HG03159 (cell line): ENCODE data around the gene BTBD9.

Experiments used
- ATAC-seq: cut with Tn5 transposase; IDR thresholded peaks from one replicate; pipeline ENCODE4 v1.9.1; 2021; ENCODE audit warnings: mild to moderate bottlenecking, moderate library complexity; ENCODE audit not compliant: unreplicated experiment

The BTBD9 gene

GRCh38 chr6:38169221-38169976, 470.3 kb downstream of the BTBD9 start:
- ATAC-seq: no peak

- no peak for ATAC-seq
Measured at GRCh38 chr6:38168699-38169098, 471.0 kb downstream of the BTBD9 start.

GRCh38 chr6:38168126-38168525, 471.6 kb downstream of the BTBD9 start:
- no peak for ATAC-seq

DNA sequence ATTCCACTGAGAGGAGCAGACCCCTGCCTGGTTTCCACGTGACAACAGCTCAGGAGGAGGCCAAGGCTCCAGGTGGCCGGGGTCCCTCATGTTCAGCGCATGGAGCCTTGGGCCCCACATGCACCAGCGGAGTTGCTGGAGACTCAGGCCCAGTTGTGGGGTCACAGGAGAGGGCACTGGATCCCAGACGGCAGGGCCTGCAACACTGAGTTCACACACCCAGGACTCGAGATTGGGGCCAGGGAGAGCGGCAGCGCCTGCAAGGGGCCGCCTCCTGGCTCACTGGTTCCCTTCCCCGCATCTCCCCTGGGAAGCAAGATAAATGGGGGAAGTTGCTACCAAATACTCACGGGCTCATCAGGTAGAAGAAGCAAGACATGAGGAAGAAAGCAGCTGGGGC, 472.1 kb downstream of the BTBD9 start:
- ATAC-seq: no peak

DNA sequence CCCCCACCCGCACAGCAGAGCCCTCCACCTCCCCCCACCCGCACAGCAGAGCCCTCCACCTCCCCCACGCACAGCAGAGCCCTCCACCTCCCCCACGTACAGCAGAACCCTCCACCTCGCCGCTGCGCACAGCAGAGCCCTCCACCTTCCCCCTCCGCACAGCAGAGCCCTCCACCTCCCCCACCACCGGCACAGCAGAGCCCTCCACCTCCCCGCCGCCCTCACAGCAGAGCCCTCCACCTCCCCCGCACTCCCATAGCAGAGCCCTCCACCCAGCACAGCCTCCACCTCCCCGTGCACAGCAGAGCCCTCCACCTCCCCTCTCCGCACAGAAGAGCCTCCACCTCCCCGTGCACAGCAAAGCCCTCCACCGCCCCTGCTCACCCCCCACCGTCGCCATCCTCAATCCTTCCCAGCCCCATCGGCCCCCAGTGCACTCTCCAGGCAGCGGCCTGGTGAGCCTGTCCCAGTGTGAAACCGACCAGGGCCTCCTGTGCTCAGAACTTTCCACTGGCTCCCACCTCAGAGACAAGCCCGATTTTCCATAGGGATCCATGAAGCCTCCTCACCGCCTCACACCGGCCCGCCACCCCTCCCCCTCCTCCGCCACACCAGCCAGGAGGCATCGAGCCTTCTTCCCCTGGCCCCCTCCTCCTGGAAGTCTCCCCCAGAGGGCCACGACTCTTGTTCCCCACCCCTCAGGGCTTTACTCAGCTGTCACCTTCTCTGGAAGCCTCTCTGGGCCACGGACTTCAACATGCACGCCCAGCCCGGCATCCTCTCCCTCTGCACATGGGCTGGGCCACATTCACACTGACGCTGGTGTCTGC, 473.1 kb downstream of the BTBD9 start:
- no peak for ATAC-seq

DNA sequence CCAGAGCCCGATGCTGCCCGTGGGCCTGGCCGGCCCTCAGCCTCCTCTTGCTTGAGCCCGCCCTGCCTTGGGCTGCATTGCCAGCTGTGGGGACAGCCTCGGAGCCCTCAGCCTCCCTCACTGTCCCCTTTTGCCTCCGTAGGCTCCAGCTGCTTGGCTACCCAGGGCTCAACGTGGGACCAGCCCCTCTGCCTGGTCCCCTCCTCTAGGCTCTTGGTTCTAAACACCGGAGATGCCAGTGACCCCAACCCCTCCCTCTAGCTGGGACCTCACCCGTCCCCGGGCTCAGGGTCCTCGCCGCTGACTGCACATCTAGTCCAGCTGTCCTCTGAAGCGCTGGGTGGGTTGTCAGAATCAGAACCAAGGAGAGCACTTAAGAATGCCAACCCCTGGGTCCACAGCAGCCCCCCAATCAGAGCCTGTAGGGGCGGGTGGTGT, 475.0 kb downstream of the BTBD9 start:
- no peak for ATAC-seq

GRCh38 chr6:38164131-38164481, 475.6 kb downstream of the BTBD9 start:
- ATAC-seq: no peak

DNA sequence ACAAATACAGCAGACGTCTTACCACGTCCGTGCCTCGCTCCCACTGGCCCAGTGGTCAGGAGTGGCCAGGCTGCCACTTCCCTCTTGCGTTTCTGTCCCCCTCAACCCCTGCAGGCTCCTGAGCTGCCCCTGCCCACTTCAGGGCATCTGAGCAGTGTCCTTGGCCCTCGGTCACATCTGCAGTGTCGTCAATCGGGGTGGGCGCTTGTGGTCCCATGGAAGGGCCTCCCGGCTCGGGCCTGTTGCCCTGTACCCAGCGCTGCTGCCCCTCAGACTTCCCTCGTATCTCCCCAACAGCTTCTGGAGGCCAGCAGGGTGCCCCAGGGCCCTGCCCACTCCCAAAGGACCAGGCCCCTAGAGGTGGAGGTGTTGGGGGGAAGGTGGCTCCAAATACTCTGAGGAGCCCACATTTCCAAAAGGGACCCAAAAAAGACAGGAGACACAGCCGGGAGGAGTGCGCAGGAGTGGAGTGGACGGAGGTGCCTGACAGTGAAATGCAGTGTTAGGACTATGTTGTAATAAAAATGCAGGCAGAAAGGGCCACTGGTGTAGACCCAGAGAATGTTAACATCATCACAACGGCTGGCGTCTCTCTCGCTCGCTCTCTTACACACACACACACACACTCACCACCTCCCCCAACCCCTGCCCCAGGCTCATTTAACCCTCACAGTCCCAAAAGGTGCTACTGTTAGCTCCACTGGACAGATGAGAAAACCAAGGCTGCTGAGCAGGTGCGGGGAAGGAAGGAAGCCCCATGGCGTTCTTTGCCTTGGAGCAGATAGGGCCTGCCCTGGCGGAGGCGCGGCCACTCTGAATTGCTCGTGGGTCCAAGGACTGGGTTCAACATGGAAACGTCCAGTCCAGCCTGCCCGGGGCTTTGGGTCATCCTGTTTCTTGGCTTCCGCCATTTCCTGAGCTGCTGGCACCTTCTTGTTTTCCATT, 476.3 kb downstream of the BTBD9 start:
- no peak for ATAC-seq

DNA sequence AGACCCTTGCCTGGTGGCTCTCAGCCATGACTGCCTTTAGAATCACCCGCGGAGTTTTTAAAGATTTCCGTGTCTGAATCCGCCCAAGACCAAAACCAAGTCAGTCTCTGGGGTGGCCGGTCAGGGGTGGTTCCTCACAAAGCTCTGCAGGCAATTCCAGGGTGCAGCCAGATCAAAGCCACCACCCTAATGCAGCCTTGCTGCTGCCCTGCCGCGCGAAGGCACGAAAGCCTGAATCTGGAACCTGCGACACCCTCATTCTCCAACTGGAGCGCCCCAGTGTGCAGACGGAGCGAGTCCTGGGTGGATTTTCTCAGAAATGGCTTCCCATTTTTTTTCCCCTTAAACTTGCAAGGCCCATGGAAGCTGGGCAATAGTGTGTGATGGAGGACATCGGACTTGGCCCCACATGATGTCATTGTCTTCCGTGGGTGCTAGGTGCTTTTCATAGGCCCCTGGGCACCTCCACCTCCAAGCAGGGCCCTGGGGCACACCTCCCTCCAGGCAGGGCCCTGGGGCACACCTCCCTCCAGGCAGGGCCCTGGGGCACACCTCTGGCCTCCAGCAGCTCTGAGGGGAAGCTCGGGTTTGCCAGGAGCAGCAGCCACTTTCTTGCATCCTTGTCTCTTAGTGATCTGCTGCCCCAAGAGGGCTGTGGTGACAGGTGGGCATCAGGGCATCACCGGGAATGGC, 477.1 kb downstream of the BTBD9 start:
- no peak for ATAC-seq

- no peak for ATAC-seq
Measured at GRCh38 chr6:38161754-38162492, 477.8 kb downstream of the BTBD9 start.

DNA sequence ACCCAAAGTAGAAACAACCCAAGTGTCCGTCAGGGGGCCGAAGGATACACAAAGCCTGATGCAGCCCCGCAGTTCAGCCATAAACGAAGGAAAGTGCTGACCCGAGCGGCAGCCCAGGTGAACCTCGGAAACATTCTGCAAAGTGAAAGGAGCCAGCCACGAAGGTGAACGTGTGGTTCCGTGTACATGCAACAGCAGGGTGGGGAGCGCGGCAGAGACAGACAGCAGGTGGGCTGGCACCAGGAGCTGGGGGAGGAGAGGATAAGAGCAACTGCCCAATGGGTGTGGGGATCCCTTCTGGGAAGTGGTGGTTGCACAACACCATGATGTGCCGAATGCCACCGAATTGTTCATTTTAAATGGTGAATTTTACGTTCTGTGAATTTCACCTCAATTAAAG, 478.4 kb downstream of the BTBD9 start:
- ATAC-seq: no peak

GRCh38 chr6:38160831-38161230, 478.9 kb downstream of the BTBD9 start:
- ATAC-seq: no peak

- no peak for ATAC-seq
Measured at GRCh38 chr6:38159596-38159995, 480.1 kb downstream of the BTBD9 start.

DNA sequence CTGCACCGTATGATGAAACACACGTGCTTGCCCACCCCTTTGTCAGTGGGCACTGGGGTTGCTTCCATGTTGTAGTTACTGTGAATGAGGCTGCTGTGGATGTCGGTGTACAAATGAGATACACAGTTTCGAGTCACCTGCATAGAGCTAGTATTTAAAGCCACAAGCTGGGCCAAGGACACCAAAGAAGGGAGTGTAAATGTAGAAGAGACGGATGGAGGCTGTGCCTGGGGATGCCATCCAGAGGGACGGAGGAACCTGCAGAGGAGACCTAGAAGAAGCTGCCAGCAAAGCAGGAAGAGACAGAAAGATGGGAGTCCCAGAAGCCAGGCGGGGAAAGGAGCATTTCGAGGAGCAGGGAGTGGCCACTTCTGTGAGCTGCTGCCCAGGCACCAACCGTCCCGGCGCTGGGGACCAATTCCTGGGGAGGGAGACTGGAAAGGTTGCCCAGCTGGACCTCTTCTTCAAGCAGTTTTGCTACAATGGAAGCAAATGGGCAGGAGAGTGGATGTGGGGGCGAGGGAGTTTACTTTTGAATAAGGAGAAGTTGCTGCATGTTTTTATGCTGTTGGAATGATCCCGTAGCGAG, 480.9 kb downstream of the BTBD9 start:
- no peak for ATAC-seq

DNA sequence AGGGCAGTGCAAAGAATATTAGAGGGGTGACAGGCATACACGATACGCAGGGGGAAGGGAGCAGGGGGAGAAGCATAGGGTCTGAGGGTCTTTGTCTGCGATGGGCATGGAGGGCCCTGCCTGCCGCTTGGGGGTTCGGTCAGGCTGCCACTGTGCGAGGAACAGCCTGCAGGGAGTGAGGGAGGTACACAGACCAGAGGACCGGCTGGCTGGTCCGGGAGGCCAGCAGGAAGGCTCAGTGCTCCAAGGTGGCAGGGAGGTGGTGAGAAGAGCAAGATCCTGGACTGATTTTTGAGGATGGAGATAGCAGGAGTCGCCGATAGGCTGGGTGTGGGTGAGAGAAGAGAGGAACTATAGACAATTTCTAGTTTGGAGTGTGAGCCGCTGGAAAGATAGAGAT, 481.8 kb downstream of the BTBD9 start:
- no peak for ATAC-seq

- no peak for ATAC-seq
Measured at GRCh38 chr6:38156818-38157565, 482.7 kb downstream of the BTBD9 start.

- ATAC-seq: no peak
Measured at GRCh38 chr6:38155621-38156204, 484.0 kb downstream of the BTBD9 start.

GRCh38 chr6:38155144-38155543, 484.6 kb downstream of the BTBD9 start:
- no peak for ATAC-seq
